H9 (cell line): Measurements from ENCODE around the gene COPE. TPM values are rescaled to one million over a fixed set of nuclear protein-coding genes. Genes with fewer than 3 reads are reported as not detected.
A peak's percentile ranks its signal among the peaks of the same experiment; 100 is the strongest.

Experiments
- DNase-seq: peaks from one replicate; pipeline ENCODE4 v3.0.0-alpha.2; 2017
- H2AFZ ChIP-seq: one replicate; pipeline ENCODE4 v1.6.1; 2013; ENCODE audit warnings: mild to moderate bottlenecking, low read length, control low read depth, moderate library complexity
- H2AK5ac ChIP-seq: 2 replicates; pipeline ENCODE4 v1.6.1; 2013; ENCODE audit warnings: low read length, control low read depth, mixed read lengths; ENCODE audit not compliant: insufficient read length
- H2BK120ac ChIP-seq: one replicate; pipeline ENCODE4 v1.6.1; 2013; ENCODE audit warnings: low read depth, mild to moderate bottlenecking, low read length, control low read depth, inconsistent platforms; ENCODE audit not compliant: poor library complexity, severe bottlenecking
- H2BK12ac ChIP-seq: 2 replicates; pipeline ENCODE4 v1.6.1; 2013; ENCODE audit warnings: low read length, control low read depth, mixed read lengths, low read depth; ENCODE audit not compliant: insufficient read length
- H2BK15ac ChIP-seq: 2 replicates; pipeline ENCODE4 v1.6.1; 2013; ENCODE audit warnings: low read depth, low read length, control low read depth
- H2BK20ac ChIP-seq: one replicate; pipeline ENCODE4 v1.6.1; 2013; ENCODE audit warnings: low read depth, mild to moderate bottlenecking, low read length, control low read depth, inconsistent platforms; ENCODE audit not compliant: poor library complexity, severe bottlenecking
- H2BK5ac ChIP-seq: 2 replicates; pipeline ENCODE4 v1.6.1; 2013; ENCODE audit warnings: low read length, control low read depth, mixed read lengths; ENCODE audit not compliant: insufficient read length
- H3K14ac ChIP-seq: 2 replicates; pipeline ENCODE4 v1.6.1; 2013; ENCODE audit warnings: low read length, control low read depth; ENCODE audit not compliant: insufficient read depth
- H3K18ac ChIP-seq: 2 replicates; pipeline ENCODE4 v1.6.1; 2013; ENCODE audit warnings: low read depth, mild to moderate bottlenecking, mixed read lengths, low read length, control low read depth; ENCODE audit not compliant: insufficient read length
- H3K23ac ChIP-seq: 2 replicates; pipeline ENCODE4 v1.6.1; 2013; ENCODE audit warnings: low read length, control low read depth, mixed read lengths, low read depth; ENCODE audit not compliant: insufficient read length
- H3K23me2 ChIP-seq: 2 replicates; pipeline ENCODE4 v1.6.1; 2013; ENCODE audit warnings: low read depth, mild to moderate bottlenecking, mixed read lengths, low read length, control low read depth; ENCODE audit not compliant: insufficient read length, poor library complexity, severe bottlenecking
- H3K27ac ChIP-seq: 2 replicates; pipeline ENCODE4 v1.5.1; 2013; ENCODE audit warnings: low read length, control low read depth, mixed read lengths, low read depth; ENCODE audit not compliant: insufficient read length
- H3K27me3 ChIP-seq: 2 replicates; pipeline ENCODE4 v1.6.1; 2013; ENCODE audit warnings: low read length, control low read depth, inconsistent platforms; ENCODE audit not compliant: insufficient read depth
- H3K4ac ChIP-seq: 2 replicates; pipeline ENCODE4 v1.6.1; 2013; ENCODE audit warnings: low read depth, mild to moderate bottlenecking, control low read depth, inconsistent platforms, low read length, moderate library complexity
- H3K4me1 ChIP-seq: 2 replicates; pipeline ENCODE4 v1.6.1; 2013; ENCODE audit warnings: low read length, control low read depth, inconsistent platforms; ENCODE audit not compliant: insufficient read depth
- H3K4me2 ChIP-seq: 2 replicates; pipeline ENCODE4 v1.6.1; 2013; ENCODE audit warnings: low read length, control low read depth, mixed read lengths; ENCODE audit not compliant: insufficient read length, insufficient read depth
- H3K56ac ChIP-seq: 2 replicates; pipeline ENCODE4 v1.6.1; 2013; ENCODE audit warnings: low read depth, mild to moderate bottlenecking, mixed read lengths, low read length, control low read depth; ENCODE audit not compliant: insufficient read length
- H3K79me1 ChIP-seq: 2 replicates; pipeline ENCODE4 v1.6.1; 2013; ENCODE audit warnings: low read depth, mild to moderate bottlenecking, moderate library complexity, low read length, control low read depth, inconsistent platforms; ENCODE audit not compliant: insufficient read depth, poor library complexity, severe bottlenecking
- H3K79me2 ChIP-seq: 2 replicates; pipeline ENCODE4 v1.6.1; 2013; ENCODE audit warnings: low read length, control low read depth, inconsistent platforms; ENCODE audit not compliant: insufficient read depth
- H3K9ac ChIP-seq: 2 replicates; pipeline ENCODE4 v1.6.1; 2013; ENCODE audit warnings: low read length, control low read depth, mixed read lengths; ENCODE audit not compliant: insufficient read length; ENCODE audit errors: extremely low read depth
- H3K9me3 ChIP-seq: one replicate; pipeline ENCODE4 v1.6.1; 2013; ENCODE audit warnings: low read depth, low read length, inconsistent platforms; ENCODE audit not compliant: control insufficient read depth
- H3T11ph ChIP-seq: one replicate; pipeline ENCODE4 v1.6.1; 2013; ENCODE audit warnings: mild to moderate bottlenecking, low read length, control low read depth, inconsistent platforms
- H4K20me1 ChIP-seq: one replicate; pipeline ENCODE4 v1.6.1; 2013; ENCODE audit not compliant: control insufficient read depth, insufficient read length, insufficient read depth
- H4K5ac ChIP-seq: 2 replicates; pipeline ENCODE4 v1.6.1; 2013; ENCODE audit warnings: low read depth, mild to moderate bottlenecking, mixed read lengths, low read length, control low read depth; ENCODE audit not compliant: insufficient read length
- H4K8ac ChIP-seq: replicated peaks from 2 replicates; pipeline ENCODE4 v1.6.1; 2013; ENCODE audit warnings: low read length, control low read depth, mixed read lengths, low read depth; ENCODE audit not compliant: insufficient read length
- H4K91ac ChIP-seq: 2 replicates; pipeline ENCODE4 v1.6.1; 2013; ENCODE audit warnings: low read depth, mild to moderate bottlenecking, moderate library complexity, mixed read lengths, low read length, control low read depth; ENCODE audit not compliant: insufficient read length
- H3K27ac Mint-ChIP-seq, 3 experiments: 2 replicates in 2 of 3; 3 replicates in 1 of 3; pipeline ENCODE4 v1.8.0; 2020 to 2021; ENCODE audit warnings: mixed read lengths in 3 of 3, mild to moderate bottlenecking in 1 of 3, moderate library complexity in 1 of 3
- H3K27me3 Mint-ChIP-seq: 2 replicates; pipeline ENCODE4 v1.8.0; 2021; ENCODE audit warnings: low read depth, mild to moderate bottlenecking, moderate library complexity, mixed read lengths
- H3K36me3 Mint-ChIP-seq, 3 experiments: 2 replicates in 2 of 3; 3 replicates in 1 of 3; pipeline ENCODE4 v1.8.0; 2020 to 2021; ENCODE audit warnings: low read depth in 3 of 3, mixed read lengths in 3 of 3; ENCODE audit not compliant: insufficient read depth in 1 of 3
- H3K4me1 Mint-ChIP-seq, 2 experiments: 2 replicates each; pipeline ENCODE4 v1.8.0; 2020; ENCODE audit warnings: mixed read lengths in 2 of 2
- H3K4me3 Mint-ChIP-seq, 2 experiments: 2 replicates in 1 of 2; 3 replicates in 1 of 2; pipeline ENCODE4 v1.8.0; 2020 to 2021; ENCODE audit warnings: mild to moderate bottlenecking in 2 of 2, mixed read lengths in 2 of 2, moderate library complexity in 1 of 2
- H3K9me3 Mint-ChIP-seq, 2 experiments: 2 replicates in 1 of 2; 3 replicates in 1 of 2; pipeline ENCODE4 v1.8.0; 2020; ENCODE audit warnings: mild to moderate bottlenecking in 2 of 2, mixed read lengths in 2 of 2, moderate library complexity in 1 of 2
- WGBS: extraction: QIAGEN DNeasy Blood & Tissue Kit; methylation state at CpG from one replicate; pipeline ENCODE4 v1.1.7; 2013; ENCODE audit warnings: missing lambda C conversion rate, low lambda C conversion rate, mixed read lengths; ENCODE audit not compliant: insufficient read length; ENCODE audit errors: extremely low coverage; 5-methylcytosine and 5-hydroxymethylcytosine counted together
- total RNA-seq: library from RNA; stranded (reverse); gene quantifications from 2 replicates; pipeline ENCODE4 v1.2.1, GENCODE V29; 2021
- TF ChIP-seq, protein P1 (sequence below): fragments of 200-600 bp; sonication (generic); conservative IDR thresholded peaks from 3 replicates; pipeline ENCODE4 v1.8.0; 2021; ENCODE audit warnings: antibody characterized with exemption, mild to moderate bottlenecking

The COPE gene
- total RNA-seq, 1 experiment from 2014 or later: 198 TPM

DNA sequence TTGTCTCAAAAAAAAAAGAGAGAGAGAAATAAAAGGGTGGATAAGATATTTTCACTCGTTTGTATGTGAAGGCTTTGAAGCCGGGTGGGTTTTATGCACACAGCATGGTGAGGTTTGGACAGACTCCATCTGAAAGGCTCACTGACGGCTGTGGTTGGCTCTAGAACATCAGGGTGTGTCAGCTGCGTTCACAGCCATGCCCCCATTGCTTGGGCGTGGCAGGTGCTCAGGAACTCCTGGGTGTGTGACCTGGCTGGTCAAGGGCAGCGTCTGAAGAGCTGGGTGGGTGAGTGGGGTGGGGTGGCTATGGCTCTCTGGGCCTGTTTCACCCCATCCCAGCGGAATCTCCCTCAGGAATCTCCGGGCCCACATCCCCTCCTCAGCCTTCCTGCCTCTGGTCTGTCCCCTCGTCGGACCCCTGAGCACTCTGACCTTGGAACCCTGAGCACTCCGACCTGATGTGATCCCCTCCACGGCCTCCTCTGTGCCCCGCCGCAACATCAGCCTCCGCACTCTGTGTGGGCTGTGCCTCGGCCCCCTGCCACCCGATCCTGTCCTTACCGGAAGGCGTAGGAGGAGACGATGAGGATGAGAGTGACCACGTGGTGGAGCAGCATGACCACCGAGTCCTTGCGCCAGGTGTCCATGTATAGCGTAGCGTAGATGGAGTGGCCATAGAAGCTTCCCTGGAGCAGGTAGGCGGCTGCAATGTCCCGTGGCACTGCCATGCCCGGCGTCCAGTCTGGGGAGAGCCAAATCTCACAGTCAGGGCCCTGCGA, 35.5 kb downstream of the COPE start:
- H3K23ac ChIP-seq: no peak overlapping the region
- H3K27ac ChIP-seq: no peak overlapping the region
- WGBS: no CpG with 5 or more reads among the region's 30 CpGs
- H2BK15ac ChIP-seq: no peak overlapping the region
- H3K79me2 ChIP-seq: no peaks in the 10 kb centered on the region
- H3K14ac ChIP-seq: no peak overlapping the region
- peaks cover 3% of the 10 kb centered on the region for H3K23me2 ChIP-seq
- no peak overlapping the region for H2BK120ac ChIP-seq
- Mint-ChIP-seq H3K27ac (no peak overlapping the region), H3K27me3 (no peaks in the 10 kb centered on the region), H3K4me3 (no peak overlapping the region; a peak in 1 of 5 replicates), H3K4me1 (no peaks in the 10 kb centered on the region), H3K36me3 (peaks cover 25 to 58% (median 36%) of the 10 kb centered on the region in 3 experiments), H3K9me3 (no peaks in the 10 kb centered on the region; a peak in 3 of 5 replicates)
- no peak overlapping the region for H3T11ph ChIP-seq
- H2BK20ac ChIP-seq: no peak overlapping the region
- H3K56ac ChIP-seq: no peak overlapping the region
- no peak overlapping the region for H3K4ac ChIP-seq
- H3K9me3 ChIP-seq: no peaks in the 10 kb centered on the region
- H4K8ac ChIP-seq: no peak overlapping the region
- no peak overlapping the region for H3K9ac ChIP-seq
- no peak overlapping the region for H3K4me2 ChIP-seq
- H2BK12ac ChIP-seq: no peak overlapping the region
- DNase-seq: peak; percentile 24
- no peak overlapping the region for H4K5ac ChIP-seq
- no peaks in the 10 kb centered on the region for H3K79me1 ChIP-seq
- no peak overlapping the region for H2BK5ac ChIP-seq
- no peak overlapping the region for H4K91ac ChIP-seq
- no peaks in the 10 kb centered on the region for H3K4me1 ChIP-seq
- H3K27me3 ChIP-seq: no peaks in the 10 kb centered on the region
- H3K18ac ChIP-seq: no peak overlapping the region
- no peak overlapping the region for H2AK5ac ChIP-seq
- TF ChIP-seq, protein P1, sequence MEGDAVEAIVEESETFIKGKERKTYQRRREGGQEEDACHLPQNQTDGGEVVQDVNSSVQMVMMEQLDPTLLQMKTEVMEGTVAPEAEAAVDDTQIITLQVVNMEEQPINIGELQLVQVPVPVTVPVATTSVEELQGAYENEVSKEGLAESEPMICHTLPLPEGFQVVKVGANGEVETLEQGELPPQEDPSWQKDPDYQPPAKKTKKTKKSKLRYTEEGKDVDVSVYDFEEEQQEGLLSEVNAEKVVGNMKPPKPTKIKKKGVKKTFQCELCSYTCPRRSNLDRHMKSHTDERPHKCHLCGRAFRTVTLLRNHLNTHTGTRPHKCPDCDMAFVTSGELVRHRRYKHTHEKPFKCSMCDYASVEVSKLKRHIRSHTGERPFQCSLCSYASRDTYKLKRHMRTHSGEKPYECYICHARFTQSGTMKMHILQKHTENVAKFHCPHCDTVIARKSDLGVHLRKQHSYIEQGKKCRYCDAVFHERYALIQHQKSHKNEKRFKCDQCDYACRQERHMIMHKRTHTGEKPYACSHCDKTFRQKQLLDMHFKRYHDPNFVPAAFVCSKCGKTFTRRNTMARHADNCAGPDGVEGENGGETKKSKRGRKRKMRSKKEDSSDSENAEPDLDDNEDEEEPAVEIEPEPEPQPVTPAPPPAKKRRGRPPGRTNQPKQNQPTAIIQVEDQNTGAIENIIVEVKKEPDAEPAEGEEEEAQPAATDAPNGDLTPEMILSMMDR: no peak
- no peaks in the 10 kb centered on the region for H4K20me1 ChIP-seq
- no peak overlapping the region for H2AFZ ChIP-seq
